ENCODE results near the gene STX8.

STX8 gene

DNA sequence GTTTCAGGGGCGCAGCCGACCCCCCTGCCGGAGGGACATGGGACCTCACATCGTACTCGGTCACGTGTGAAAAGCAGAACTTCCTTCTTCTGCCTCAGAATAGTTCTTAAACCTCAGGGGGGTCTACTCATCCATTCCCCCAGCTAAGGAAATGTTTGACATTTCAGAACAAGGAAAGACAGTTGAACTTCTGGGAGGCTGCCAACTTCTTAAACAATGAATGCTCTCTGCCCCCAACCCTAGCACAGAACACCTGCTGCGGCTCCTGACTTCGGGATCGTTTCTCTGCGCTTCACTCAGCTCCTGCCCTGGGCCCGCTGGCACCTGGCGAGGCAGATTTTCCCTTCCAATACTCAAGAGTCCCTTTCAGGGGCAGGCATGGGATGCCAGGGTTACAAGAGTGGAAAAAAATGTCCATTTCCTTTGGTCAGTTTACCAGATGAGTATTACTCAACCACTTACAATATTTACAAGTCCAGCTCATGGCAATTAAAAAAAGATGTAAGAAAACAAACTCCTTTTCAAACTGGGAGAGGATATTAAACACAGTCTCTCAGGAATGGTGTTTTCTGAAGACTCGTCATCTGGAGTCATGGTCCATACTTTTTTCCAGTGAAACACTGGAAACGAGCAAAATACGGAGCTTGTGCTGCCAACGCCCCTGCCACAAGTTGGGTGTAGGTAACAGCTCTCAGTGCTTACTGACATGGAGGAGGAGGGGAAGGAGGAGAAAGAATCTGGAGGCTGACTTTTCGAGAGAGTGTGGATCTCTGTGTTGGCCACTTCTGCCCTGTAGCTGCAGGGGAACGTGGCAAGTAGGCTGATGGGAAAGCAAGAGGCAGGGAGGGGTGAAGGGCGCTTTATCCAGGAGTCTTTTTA is 318.6 kb downstream of the STX8 start:
- DNase-seq, result no peak

DNA sequence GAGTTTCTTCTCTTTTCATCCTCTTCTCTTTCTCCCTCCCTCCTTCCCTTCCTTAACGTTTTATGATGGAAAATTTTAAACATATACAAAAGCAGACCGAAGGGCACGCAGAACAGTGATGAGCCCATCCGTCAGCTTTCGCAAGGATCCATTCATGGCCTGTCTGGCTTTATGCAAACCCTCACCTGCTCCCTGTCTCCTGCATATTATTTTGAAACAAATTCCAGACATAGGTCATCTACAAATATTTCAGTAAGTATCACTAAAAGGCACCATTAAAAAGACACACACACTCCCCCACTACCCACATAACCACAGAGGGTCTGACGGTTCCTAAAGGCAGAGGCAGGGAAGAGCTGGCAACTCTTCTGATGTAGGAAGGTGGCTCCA is 319.3 kb downstream of the STX8 start:
- no peak for DNase-seq

DNA sequence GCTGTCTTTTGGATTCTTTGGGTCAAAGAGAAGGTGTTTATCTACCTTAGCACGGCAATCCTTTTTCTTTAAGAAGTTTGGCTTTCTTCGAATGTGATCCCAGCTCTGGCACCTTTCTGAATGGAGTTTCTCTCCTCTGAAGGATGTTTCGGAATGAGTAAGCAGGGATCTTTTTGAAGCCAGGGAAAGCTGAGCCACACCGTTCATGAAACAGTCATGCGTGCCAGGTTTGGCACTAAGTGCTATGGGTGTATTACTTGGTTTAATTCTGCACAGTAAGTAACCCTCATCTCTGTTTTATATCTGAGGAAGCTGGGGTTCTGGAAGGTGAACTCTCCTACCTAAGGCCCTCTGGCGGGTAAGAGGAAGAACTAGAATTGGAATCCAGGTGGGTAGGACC is 319.8 kb downstream of the STX8 start:
- DNase-seq, result no peak

DNA sequence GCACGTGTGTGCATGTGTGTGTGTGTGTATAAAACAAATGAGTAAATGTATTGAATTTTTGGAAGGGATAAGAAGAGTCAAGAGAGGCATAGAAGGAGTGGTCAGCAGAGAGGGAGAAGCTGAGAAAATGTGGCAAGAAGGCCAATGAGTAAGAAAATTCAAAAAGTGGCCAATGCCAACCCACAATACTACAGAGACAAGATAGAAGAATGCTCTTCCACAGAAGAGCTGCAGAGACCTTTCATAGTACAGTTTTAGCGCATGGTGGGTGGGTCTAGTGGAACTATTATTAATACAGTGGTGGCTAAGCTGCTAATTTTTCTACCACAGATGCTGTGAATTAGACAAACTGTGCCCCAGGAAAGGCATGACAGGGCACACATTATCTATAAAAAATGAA is 320.8 kb downstream of the STX8 start:
- DNase-seq, result no peak

DNA sequence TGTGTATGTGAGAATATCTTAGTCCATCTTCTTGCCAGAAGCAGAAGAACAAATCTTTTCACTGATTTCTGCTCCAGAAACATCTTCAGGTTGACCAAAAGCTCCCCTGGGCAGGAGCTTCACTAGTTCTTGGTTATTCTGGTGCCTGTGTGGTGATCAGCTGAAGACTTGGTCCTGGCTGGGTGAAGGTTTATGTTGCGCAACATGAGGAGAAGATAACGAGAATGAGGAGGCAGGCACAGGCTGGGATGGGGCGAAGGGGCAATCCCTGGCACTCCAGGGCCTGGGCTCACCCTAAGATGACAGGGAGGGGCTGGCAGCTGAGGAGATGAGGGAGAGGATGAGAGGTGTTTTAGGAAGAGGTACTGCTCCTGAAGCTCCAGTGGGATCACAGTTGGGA is 322.3 kb downstream of the STX8 start:
- DNase-seq, result no peak

DNA sequence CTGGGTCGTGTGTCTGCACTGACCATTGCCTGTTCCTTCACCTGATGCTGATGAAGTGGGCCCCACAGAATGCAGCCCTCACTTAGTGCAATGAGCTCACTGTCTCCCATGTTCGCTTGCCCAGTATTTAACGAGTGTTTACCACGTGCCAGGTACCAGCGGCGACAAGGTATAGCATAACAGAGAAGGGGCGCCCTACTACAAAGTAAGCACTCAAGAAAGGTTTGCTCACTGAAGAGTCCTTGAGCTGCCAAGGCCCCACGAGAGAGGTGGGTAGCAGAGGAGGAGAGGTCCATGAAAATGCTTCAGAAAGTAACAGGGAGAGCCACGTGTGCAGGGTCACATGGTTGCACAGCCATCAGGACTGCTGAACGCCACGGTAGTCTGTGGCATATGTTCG is 324.3 kb downstream of the STX8 start:
- DNase-seq, result no peak

DNA sequence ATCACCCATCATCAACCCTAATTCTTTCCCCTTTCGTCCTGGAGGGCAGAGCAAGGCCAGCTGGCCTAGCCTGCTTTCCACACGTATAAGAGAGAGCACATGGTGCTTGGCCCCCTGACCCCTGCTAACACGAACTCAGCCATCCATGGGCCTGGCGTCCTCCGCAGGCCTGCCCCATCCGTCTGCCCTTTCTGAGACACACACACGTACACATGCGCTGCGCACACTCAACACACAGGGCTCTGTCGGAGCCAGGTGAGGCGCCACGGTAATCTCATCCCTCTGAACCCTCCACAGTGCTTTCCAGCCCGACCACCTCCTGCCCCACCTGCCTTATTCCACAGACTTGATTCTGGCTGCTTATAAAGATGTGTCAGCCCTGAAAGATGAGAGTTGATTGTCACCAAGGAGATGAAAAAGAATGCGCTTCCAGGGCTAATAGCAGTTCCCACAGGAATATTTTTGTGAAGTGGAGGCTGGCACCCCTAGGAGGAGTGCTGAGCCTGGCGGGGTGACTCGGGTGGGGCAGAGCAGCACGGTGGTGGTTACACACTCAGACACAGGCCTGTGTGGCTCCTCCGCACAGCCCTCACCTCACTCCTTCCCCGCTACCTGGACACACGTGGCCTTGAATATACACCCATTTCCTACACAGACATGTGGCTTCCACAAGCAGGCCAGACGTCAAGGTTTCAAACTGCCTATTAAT is 326.2 kb downstream of the STX8 start:
- no peak for DNase-seq

DNA sequence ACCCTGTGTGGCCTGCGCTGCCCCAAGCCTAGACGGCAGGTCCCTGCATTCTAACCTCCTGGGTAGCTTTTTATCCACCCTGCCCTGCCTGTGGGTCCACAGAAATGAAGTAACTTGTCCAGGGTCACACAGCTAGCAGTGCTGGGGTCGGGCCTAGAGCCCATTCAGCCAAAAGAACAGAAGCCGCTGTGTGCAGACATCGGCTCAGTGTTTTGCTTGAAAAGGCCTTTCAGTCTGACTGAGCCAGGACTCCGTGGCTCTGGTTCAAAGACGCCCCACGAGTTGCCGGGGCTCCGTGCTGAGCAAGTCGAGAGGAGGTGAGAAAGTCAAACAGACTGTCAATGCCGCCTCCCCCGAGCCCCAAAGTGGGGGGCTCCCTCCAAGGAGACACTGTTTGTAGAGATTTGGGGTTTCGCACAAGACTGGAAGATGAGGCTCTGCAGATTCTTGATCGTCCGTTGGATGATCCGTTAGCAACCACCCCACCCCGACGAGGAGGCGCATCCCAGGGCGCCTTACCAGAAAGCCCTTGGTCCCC is 328.1 kb downstream of the STX8 start:
- DNase-seq, result no peak

DNA sequence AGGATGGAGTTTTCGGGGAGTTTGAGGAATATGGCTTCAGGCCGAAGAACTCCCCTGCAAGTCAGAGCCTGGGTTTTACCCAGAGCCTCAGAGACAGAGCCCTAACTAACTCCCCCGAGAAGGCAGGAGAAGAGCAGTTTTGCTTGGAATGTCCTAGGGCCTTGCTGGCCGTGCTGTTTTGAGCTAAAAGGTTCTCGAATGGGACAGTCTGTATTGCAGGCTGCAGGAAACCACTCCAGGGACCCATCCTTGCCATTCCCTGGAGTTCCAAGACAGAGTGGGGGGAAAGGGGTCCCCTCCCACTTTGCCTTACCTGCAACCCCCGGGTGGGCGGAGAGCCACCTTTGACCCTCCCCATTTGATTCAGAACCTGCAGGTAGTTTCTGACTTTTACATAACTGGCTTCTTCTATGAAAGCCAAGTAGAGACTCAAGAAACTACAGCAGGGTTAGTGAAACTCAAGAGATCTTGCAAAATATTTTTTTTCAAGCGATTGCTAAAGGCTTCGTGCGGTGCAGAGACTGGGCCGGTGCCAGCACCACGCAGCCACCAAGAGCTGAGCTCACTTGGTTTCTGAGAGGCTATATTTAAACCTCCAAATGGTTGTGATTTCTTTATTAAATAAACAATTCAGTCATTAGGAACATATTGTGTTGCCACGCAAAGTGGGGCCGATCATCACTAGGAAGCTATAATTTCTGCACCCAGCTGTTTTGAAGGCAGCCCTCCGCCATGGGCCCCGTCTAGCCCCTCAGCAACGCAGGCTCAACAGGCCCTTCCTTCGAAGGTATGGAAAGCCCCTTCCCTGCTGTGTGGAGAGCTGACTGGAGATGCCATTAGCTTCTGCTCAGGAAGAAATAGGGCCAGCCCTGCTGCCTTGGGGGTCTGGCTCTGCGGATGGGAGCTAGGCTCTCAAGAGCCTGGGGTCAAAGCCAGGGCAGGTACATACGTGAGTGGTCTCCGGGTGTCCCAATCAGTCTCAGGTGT is 331.3 kb downstream of the STX8 start:
- no peak for DNase-seq

DNA sequence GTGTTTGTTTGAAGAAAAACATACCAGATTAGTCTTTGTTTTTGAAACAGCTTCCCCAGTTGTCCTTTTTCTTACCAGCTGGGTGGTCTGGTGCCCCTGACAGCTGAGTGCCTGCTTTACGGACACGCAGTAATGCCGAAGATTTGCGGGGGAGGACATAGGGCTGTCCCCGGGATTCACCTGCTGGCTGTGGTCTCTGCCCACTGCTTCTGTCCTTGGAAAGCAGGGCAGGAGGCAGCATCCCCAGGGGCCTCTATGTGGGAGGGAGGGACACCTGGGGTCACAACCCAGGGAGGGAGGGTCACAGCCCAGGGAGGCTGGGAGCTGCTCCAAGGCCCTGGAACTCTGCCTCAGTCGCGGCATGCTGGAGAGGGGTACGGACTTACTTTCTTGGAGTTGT is 332.6 kb downstream of the STX8 start:
- DNase-seq, result no peak

DNA sequence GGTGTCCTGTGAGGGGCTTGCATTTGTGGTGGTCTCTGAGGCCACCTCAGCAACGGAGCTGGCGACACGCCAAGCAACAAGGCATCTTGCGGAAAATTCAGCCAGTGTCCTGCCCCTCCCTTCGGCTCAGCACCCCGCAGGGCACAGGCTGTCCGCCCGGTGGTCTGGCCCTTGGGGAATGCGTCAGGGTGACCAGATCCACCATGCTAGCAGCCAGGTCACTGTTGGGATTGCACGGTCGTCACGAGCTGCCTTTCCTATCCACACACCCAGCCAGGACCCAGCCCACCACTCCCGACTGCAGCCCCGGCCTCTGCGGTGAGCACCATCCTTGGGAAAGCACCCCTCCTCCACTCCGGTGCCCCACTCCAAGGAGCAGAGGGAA is 333.1 kb downstream of the STX8 start:
- DNase-seq, result no peak

DNA sequence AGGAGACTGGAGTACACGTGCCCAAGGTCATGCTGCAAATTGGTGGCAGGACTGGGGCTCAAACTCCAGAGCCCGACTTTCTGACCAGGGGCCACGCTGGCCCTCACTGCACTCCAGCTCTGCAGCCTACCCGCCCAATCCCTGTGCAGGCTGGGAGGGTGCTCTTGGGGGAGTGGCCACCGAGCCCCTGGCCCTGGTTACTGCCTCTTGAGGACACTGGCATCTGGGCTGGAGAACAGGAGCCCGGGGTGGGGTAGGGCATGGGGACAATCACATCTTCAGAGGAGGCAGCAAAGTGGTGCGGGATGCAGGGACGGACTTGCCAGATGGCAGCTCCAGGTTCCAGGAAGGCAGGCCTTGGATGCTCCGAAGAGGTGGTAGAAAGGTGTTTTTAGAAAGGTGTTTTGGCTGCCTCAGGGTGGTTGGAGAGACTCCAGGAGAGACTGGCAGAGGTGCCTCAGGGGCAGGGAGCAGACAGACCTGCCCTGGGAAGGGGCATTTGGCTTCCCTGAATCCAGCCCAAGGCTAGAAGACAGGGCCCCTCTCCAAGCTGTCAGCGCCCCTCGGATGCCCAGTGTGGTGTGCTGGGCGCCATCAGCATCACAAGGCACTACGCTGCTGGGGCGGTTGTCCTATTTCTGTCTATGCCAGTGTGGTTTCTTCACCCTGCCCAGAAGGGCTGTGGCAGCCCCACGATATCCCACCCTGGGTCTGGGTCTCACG is 333.7 kb downstream of the STX8 start:
- no peak for DNase-seq

DNA sequence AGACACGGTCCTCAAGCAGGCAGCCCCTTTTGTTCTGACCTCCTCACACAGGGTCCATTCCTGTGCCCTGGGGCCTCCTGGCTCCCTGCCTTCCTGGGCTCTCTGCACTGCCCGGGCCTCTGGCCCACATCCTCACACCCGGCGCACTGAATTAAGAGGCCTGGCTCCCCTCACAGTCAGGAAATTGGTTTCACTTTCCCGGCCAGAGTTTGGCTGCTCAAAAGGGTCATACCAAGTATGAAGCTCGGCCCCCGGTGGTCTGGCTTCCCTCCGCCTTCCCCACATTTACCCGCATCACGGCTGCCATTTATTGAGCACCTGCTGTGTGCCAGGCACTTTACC is 334.3 kb downstream of the STX8 start:
- peak; percentile 82 for DNase-seq

DNA sequence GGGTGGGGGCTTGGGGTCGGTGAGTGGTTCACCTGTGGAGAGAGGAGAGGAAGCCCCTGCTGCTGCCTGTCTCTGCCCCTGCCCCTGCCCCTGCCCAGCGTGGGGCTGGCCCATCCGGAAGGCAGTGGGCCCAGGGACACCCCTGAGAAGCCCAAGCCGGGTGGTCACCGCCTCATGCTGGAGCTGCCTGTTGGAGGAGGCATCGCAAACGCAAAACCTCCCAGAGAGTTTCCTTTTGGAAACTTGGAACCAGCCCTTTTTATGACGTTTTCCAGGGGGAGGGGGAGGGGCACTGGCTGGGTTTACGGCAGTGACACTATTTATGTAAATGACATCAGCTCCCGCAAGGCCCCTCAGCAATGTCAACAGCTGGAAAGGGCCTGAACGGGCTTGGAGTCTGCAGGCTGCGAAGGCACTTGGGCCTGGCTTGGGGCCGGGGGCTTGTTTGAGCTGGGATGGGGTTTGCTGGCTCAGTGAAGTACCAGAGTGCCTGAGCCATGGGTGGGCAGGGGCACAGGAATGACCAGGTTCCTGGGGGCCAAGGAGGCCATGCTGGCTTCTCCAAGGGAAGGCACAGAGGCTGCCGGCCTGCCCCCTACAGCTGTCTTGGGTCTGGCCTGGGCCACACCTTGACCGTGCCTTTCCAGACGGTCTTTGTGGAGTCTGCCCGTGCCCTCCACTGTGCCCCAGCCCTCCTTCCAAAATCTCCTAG is 334.8 kb downstream of the STX8 start:
- DNase-seq, result peak; percentile 93

DNA sequence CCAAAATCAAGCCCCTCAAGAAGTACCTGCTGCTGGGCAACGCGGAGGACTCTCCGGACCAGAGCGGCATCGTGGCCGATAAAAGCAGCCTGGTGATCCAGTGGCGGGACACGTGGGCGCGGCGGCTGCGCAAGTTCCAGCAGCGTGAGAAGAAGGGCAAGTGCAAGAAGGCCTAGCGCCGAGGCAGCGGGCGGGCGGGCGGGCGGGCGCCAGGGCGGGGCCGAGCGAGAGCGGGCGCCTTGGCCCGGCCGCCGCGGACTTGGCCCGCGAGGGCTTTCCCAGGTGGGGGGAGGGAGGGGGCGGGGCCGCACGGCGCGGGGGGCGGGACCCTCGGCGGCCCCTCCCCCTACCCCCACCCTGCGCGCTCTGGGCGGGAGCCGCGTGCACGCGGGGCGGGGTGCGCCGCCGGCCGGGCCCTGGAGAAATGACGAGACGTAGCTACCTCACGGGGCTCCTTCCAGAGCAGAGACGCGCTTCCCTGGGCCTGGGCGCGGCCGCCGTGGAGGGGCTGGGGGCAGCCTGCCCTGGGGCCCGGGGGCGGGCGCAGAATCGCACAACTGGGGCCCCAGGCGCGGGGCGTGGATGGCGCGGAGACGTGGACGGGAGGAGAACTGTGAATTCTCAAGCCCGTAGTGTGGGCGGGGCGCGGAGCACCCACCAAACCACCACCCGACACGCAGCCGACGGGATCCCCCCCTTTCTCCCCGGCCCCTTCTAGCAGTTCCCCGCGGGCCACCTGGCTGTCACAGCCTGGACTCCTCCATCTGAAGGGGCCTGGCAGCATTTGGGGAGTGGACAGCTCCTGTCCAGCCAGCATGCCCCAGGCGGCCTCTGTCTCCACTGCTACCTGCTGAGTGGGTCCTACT is 335.6 kb downstream of the STX8 start:
- DNase-seq, result peak; percentile 89

DNA sequence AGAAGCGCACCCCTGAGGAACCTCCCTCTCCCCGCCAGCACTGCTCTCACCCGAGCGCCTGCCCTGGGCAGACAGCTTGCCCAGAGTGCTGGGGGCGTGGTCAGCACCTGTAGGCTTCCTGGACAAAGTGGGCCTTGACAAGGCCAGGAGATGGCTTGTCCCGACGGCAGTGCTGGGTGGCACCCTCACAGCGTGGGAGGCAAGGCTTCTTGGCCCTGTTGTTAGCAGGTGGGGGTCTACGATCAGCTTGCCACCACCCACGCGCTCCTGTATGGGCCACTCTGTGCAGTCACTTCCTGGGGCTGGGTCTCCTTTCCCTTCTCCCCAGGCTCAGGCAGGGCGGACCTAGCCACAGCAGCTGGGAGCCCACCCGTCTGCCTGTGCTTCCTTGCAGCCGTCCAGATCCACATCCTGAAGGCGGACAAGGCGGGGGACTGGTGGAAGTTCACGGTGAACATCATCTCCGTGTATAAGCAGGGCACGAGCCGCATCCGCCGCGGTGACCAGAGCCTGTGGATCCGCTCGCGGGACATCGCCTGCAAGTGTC is 336.3 kb downstream of the STX8 start:
- DNase-seq, result no peak

DNA sequence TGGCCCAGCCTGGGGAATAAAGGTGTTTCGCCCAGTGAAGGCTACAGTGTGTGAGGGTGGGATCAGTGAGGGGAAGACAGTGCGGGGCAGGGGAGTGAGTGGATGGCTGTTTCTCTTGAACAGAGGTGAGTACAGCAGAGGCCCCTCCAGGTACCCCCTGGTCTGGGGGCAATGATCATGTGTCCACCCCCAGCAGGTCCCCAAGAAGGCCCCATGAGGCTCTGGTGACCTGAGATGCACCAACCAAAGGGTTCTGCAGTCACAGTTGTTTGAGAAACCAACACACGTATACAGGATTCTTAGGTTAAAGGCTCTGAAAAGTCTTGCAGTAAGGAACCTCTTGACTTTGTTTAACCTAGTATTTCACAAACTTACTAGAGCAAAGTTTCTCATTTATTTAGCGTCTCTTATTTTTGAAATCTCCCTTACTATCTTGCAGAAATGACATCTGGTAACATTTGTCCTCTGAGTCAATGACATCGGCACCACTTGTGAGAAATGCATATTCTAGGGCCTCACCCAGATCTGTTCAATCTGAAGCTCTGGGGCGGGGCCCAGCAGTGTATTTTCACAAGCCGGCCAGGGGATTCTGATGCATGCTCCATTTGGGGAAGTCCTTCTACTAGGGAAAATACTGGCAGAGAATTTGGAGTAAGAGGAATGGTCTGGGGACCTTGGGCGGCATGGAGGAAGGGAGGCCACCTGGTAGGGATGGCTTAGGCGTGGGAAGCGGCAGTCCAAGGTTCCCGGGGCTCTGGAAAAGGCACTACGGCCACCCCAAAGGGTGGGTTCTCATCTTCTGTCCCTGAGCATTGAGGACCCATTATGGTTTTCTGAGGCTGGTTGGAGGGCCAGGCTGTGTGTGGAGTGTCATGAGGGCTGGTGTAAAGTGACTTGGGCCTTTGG is 337.0 kb downstream of the STX8 start:
- DNase-seq, result no peak

DNA sequence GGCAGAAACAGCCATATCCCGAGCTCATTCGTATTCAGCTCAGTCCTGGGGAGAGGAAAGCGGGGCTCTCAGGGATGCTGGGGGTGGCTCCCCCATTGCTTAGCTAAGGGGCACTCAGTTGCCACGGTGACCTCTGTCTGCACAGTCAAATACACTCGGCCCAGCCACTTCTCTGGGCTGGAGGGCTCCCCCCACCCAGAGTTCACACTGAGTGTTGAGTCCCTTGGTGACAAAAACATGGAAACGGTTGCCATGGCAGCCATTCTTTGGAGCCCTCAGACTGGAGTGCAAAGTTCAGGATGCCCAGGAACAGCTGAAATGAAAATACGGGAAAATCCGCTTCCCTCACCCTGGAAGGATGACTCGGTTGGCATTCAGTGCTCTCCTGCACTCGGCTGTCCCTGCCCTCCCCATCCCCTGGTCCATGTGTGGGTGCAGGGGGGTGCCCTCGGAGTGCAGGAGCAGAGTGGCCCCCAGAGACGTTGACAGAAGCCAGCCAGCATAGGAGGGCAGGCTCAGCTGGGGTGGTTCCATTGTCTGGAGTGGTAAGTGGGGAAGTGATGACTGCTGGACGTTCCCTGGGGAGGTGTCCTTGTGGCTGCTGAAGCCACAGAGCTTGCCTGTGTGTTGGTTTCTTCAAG is 337.8 kb downstream of the STX8 start:
- DNase-seq, result no peak

DNA sequence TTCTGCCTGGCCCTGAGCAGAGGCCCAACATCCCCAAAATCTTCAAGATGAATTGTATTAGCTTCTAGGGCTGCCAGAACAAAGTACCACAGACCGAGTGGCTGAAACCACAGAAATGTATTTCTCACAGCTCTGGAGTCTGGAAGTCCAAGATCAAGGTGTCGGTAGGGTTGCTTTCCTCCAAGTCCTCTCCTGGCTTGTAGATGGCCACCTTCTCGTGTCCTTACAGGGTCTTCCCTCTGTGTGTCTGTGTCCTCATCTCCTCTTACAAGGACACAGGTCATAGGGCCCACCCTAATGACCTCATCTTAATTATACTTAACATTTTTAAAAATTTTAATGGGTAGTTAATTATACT is 338.6 kb downstream of the STX8 start:
- DNase-seq, result no peak
